ENCODE results near the gene FOXE3. TPM values are rescaled to one million over a fixed set of nuclear protein-coding genes. Genes with fewer than 3 reads are reported as not detected.
"Not testable (repeated sequence)": the region's sequence is repeated elsewhere in the genome, so short reads cannot be mapped to it uniquely, and the experiment has no call there.

The FOXE3 gene
- total RNA-seq, 1 experiment from 2014 or later, result not detected

GRCh38 chr1:47456250-47456649 is 40.2 kb downstream of the FOXE3 start (continued):
- TF ChIP-seq E2F5 (CRISPR knock-in tag; IDR thresholded peaks at IDR 0.05) (no peak), SMAD3 (CRISPR knock-in tag; IDR thresholded peaks at IDR 0.05; ENCODE audit: borderline replicate concordance) (no peak), ZNF232 (CRISPR knock-in tag; IDR thresholded peaks at IDR 0.05) (no peak), ATF1 (CRISPR knock-in tag; IDR thresholded peaks at IDR 0.05) (no peak), MYBL2 (CRISPR knock-in tag; IDR thresholded peaks at IDR 0.05) (no peak), GRHL2 (CRISPR knock-in tag; IDR thresholded peaks at IDR 0.05; ENCODE audit: insufficient replicate concordance, severe bottlenecking) (no peak), SP1 (CRISPR knock-in tag; conservative IDR thresholded peaks at IDR 0.05) (no peak), ZNF317 (CRISPR knock-in tag; IDR thresholded peaks at IDR 0.05; ENCODE audit: borderline replicate concordance, low read depth) (no peak)

- CTCF ChIA-PET, result interaction anchor here (0.7 to 1.2 kb wide), 3 partner anchors 20 to 269 kb away, joined by 3 to 11 read pairs (median 3); partner anchors contain the start of gene FOXD2
- H3K4me3 Mint-ChIP-seq, POLR2A ChIA-PET: not testable (repeated sequence)
Measured at GRCh38 chr1:47457547-47457946, 41.5 kb downstream of the FOXE3 start.

GRCh38 chr1:47459253-47459788 is 43.2 kb downstream of the FOXE3 start:
- ChIA-PET CTCF (interaction anchor here (0.6 to 2.9 kb wide), 12 partner anchors 10 to 267 kb away, joined by 3 to 17 read pairs (median 4); partner anchors contain the start of gene FOXD2), POLR2A (no interaction called here)
- no peak overlapping the region for H3K4me3 Mint-ChIP-seq
- H3K27ac Mint-ChIP-seq, result no peak overlapping the region
- H3K4me1 Mint-ChIP-seq, result peaks cover 31% of the 10 kb centered on the region
- DNase-seq (ENCODE audit: low spot score) (no peak), ATAC-seq (peak; percentile 71)
- H3K36me3 Mint-ChIP-seq, result no peaks in the 10 kb centered on the region
- peaks cover 47% of the 10 kb centered on the region for H3K27me3 Mint-ChIP-seq (ENCODE audit: low read depth)
- no peaks in the 10 kb centered on the region for H3K9me3 Mint-ChIP-seq
- TF ChIP-seq ESRRA (CRISPR knock-in tag; IDR thresholded peaks at IDR 0.05; ENCODE audit: borderline replicate concordance), result no peak
- no peak for TF ChIP-seq JAZF1 (CRISPR knock-in tag; IDR thresholded peaks at IDR 0.05)
- TF ChIP-seq GABPB1 (CRISPR knock-in tag; IDR thresholded peaks at IDR 0.05), result no peak
- TF ChIP-seq KAT7 (CRISPR knock-in tag; IDR thresholded peaks at IDR 0.05; ENCODE audit: borderline replicate concordance), result no peak
- TF ChIP-seq ZNF425 (CRISPR knock-in tag; conservative IDR thresholded peaks at IDR 0.05), result no peak
- no peak for TF ChIP-seq PRDM15 (CRISPR knock-in tag; IDR thresholded peaks at IDR 0.05)
- no peak for TF ChIP-seq CTCF (IDR thresholded peaks at IDR 0.05)
- no peak for TF ChIP-seq ZNF532 (CRISPR knock-in tag; IDR thresholded peaks at IDR 0.05; ENCODE audit: borderline replicate concordance)
- no peak for TF ChIP-seq AR (CRISPR knock-in tag; IDR thresholded peaks at IDR 0.05)

More at GRCh38 chr1:47457547-47457946, 41.5 kb downstream of the FOXE3 start:
- not testable (repeated sequence) for H3K36me3 Mint-ChIP-seq; DNase-seq (ENCODE audit: low spot score); H3K9me3 Mint-ChIP-seq; ATAC-seq; H3K27ac Mint-ChIP-seq
- peaks cover 37% of the 10 kb centered on the region for H3K27me3 Mint-ChIP-seq (ENCODE audit: low read depth)
- H3K4me1 Mint-ChIP-seq, result peaks cover 38% of the 10 kb centered on the region
